B cell (primary cell): ENCODE measurements around the gene ELOA2. TPM values are rescaled to one million over a fixed set of nuclear protein-coding genes. Genes with fewer than 3 reads are reported as not detected.
A peak's percentile ranks its signal among the peaks of the same experiment; 100 is the strongest.

Experiments
- ATAC-seq: fragments of 200-7000 bp; cut with Tn5 transposase; one replicate; pipeline ENCODE4 v1.10.0; 2021; ENCODE audit warnings: low read depth, mild to moderate bottlenecking, moderate number of reproducible peaks, moderate library complexity
- CTCF ChIA-PET: fragments of 350-600 bp; sonication (Branson Sonifier 250); formaldehyde crosslinking; loops from one replicate; lab custom pipeline; 2021; ENCODE audit warnings: antibody characterized with exemption, inconsistent platforms; lab: Charles Lee
- POLR2A ChIA-PET: fragments of 350-600 bp; sonication (Branson Sonifier 250); formaldehyde crosslinking; loops from one replicate; lab custom pipeline; 2021; ENCODE audit warnings: antibody characterized with exemption; lab: Charles Lee
- DNase-seq: peaks from one replicate; pipeline ENCODE4 v3.0.0; 2013
- H2AFZ ChIP-seq: 2 replicates; pipeline ENCODE4 v1.6.1; 2012; ENCODE audit warnings: mild to moderate bottlenecking, low read depth, low read length; ENCODE audit not compliant: insufficient read depth, poor library complexity, severe bottlenecking
- H3K27ac ChIP-seq, 2 donors: 1 replicate in 1 of 2; 2 replicates in 1 of 2; pipeline ENCODE4 v1.5.1; 2012 to 2013; ENCODE audit warnings: low read length in 2 of 2, mild to moderate bottlenecking in 2 of 2, moderate library complexity in 1 of 2
- H3K27me3 ChIP-seq, 4 experiments: fragments of 200-600 bp in 1 of 4; sonication (generic) in 1 of 4; replicated peaks in 1 of 4; 1 replicate in 2 of 4; 2 replicates in 2 of 4; pipeline versions ENCODE4 v1.6.1 to v1.7.0; 2013 to 2016; ENCODE audit warnings: low read length in 3 of 4, mild to moderate bottlenecking in 2 of 4, mixed read lengths in 1 of 4, moderate library complexity in 1 of 4; ENCODE audit not compliant: insufficient read depth in 4 of 4, control insufficient read depth in 3 of 4; ENCODE audit errors: control extremely low read depth in 1 of 4
- H3K36me3 ChIP-seq, 2 experiments: replicated peaks in 1 of 2; 1 replicate in 1 of 2; 2 replicates in 1 of 2; pipeline versions ENCODE4 v1.6.1 to v1.7.1; 2013; ENCODE audit warnings: low read length in 1 of 2; ENCODE audit not compliant: insufficient read depth in 2 of 2, control insufficient read depth in 1 of 2; ENCODE audit errors: control extremely low read depth in 1 of 2, extremely low read depth in 1 of 2
- H3K4me1 ChIP-seq, 2 donors: fragments of 200-600 bp in 1 of 2; sonication (generic) in 1 of 2; 1 replicate in 1 of 2; 2 replicates in 1 of 2; pipeline versions ENCODE4 v1.5.1 to v1.6.1; 2013 to 2017; ENCODE audit warnings: low read length in 2 of 2; ENCODE audit not compliant: control insufficient read depth in 2 of 2, insufficient read depth in 2 of 2
- H3K4me2 ChIP-seq: replicated peaks from 2 replicates; pipeline ENCODE3; 2012; ENCODE audit warnings: mild to moderate bottlenecking, low read depth, low read length; ENCODE audit not compliant: poor library complexity, severe bottlenecking
- H3K4me3 ChIP-seq, 5 experiments: fragments of 200-600 bp in 1 of 5; sonication (generic) in 1 of 5; 1 replicate in 3 of 5; 2 replicates in 2 of 5; pipeline versions ENCODE4 v1.5.1 to v1.7.0; 2011 to 2016; ENCODE audit warnings: low read length in 4 of 5, mild to moderate bottlenecking in 4 of 5, low read depth in 2 of 5, control low read depth in 1 of 5, moderate library complexity in 1 of 5; ENCODE audit not compliant: insufficient read depth in 1 of 5; ENCODE audit errors: control extremely low read depth in 1 of 5, extremely low read depth in 1 of 5
- H3K79me2 ChIP-seq: fragments of 200-600 bp; sonication (generic); one replicate; pipeline ENCODE4 v1.6.0; 2016; ENCODE audit warnings: low read length; ENCODE audit not compliant: control insufficient read depth, insufficient read depth
- H3K9ac ChIP-seq: fragments of 200-600 bp; sonication (generic); 2 replicates; pipeline ENCODE4 v1.6.1; 2017; ENCODE audit warnings: mild to moderate bottlenecking, low read length, moderate library complexity
- H3K9me3 ChIP-seq, 3 donors: one replicate each; pipeline versions ENCODE4 v1.6.1 to v1.7.1; 2013; ENCODE audit warnings: low read length in 2 of 3; ENCODE audit not compliant: control insufficient read depth in 2 of 3, insufficient read depth in 1 of 3; ENCODE audit errors: control extremely low read depth in 1 of 3
- H4K20me1 ChIP-seq: 2 replicates; pipeline ENCODE4 v1.6.0; 2012; ENCODE audit warnings: mild to moderate bottlenecking, low read length; ENCODE audit not compliant: insufficient read depth, control insufficient read depth, poor library complexity, severe bottlenecking
- H3K27ac Mint-ChIP-seq: one replicate; pipeline ENCODE4 v1.8.0; 2021; ENCODE audit warnings: mixed read lengths
- H3K27me3 Mint-ChIP-seq: one replicate; pipeline ENCODE4 v1.8.0; 2021; ENCODE audit warnings: mixed read lengths
- H3K4me1 Mint-ChIP-seq: one replicate; pipeline ENCODE4 v1.8.0; 2021; ENCODE audit warnings: mixed read lengths
- H3K4me3 Mint-ChIP-seq: one replicate; pipeline ENCODE4 v1.8.0; 2021; ENCODE audit warnings: mixed read lengths
- H3K9me3 Mint-ChIP-seq: one replicate; pipeline ENCODE4 v1.8.0; 2022; ENCODE audit warnings: mixed read lengths; ENCODE audit not compliant: insufficient read depth
- EZH2 ChIP-seq: IDR thresholded peaks from 2 replicates; pipeline ENCODE4 v1.6.1; 2012; ENCODE audit warnings: borderline replicate concordance, low read depth, mild to moderate bottlenecking, moderate library complexity, low read length; ENCODE audit not compliant: insufficient read depth, poor library complexity, severe bottlenecking
- WGBS: methylation state at CpG from one replicate; pipeline ENCODE4 v1.1.5; 2013; ENCODE audit warnings: missing lambda C conversion rate; ENCODE audit not compliant: insufficient coverage; 5-methylcytosine and 5-hydroxymethylcytosine counted together
- intact Hi-C: fragments of 100-400 bp; cut with micrococcal nuclease; formaldehyde crosslinking; loops from one replicate; pipeline ENCODE4 v1.10.0; 2022
- polyA plus RNA-seq: library from polyadenylated mRNA; depleted of rRNA; stranded (reverse); fragments of >200 nt; gene quantifications from 2 replicates; pipeline ENCODE4 v1.2.3, GENCODE V29; 2012
- total RNA-seq, 2 donors: library from RNA; stranded (reverse); fragments of 120-200 nt in 1 of 2; gene quantifications; 1 replicate in 1 of 2; 2 replicates in 1 of 2; pipeline versions ENCODE4 v1.2.3 to v1.2.4, GENCODE V29; 2013 to 2022
- TF ChIP-seq, protein P1 (sequence below): fragments of 200-600 bp; IDR thresholded peaks from one replicate; pipeline ENCODE4 v1.8.0; 2022; ENCODE audit warnings: antibody characterized with exemption, mild to moderate bottlenecking

The ELOA2 gene
- total and polyA plus RNA-seq, 2 donors (not counting 1 experiment from before 2014, with no cell fraction given) = not detected

DNA sequence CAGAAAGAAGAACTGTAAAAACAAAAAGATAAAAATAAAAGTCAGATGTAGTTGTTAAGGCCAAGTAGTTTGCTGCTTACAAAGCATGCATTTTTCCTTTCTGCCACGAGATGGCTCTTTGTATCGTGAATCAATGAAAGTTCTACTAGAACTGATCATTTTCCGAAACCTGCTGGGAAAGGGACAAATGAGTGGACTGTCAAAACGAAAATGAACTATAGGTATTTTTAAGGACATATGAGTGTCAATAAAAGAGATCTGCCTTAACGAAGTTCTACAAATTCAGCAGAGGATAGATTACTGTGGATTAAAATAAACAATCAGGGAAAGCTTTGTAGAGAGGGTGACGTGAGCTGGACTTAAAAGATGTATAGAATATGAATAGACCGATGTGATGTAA lies 15.0 kb upstream of the ELOA2 start:
- H3K9me3 Mint-ChIP-seq = no peaks in the 10 kb centered on the region
- no peak overlapping the region for H3K27ac Mint-ChIP-seq
- WGBS = 59% methylated on average over 7 of the region's 7 CpGs
- ATAC-seq = no peak
- TF ChIP-seq EZH2 = no peak
- TF ChIP-seq, protein P1, sequence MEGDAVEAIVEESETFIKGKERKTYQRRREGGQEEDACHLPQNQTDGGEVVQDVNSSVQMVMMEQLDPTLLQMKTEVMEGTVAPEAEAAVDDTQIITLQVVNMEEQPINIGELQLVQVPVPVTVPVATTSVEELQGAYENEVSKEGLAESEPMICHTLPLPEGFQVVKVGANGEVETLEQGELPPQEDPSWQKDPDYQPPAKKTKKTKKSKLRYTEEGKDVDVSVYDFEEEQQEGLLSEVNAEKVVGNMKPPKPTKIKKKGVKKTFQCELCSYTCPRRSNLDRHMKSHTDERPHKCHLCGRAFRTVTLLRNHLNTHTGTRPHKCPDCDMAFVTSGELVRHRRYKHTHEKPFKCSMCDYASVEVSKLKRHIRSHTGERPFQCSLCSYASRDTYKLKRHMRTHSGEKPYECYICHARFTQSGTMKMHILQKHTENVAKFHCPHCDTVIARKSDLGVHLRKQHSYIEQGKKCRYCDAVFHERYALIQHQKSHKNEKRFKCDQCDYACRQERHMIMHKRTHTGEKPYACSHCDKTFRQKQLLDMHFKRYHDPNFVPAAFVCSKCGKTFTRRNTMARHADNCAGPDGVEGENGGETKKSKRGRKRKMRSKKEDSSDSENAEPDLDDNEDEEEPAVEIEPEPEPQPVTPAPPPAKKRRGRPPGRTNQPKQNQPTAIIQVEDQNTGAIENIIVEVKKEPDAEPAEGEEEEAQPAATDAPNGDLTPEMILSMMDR = peak; percentile 71
- DNase-seq = peak; percentile 32
- no peaks in the 10 kb centered on the region for H3K36me3 ChIP-seq
- no peaks in the 10 kb centered on the region for H3K4me1 ChIP-seq
- ChIA-PET POLR2A (no interaction called here), CTCF (interaction anchor here (1.3 to 2.2 kb wide), 2 partner anchors 154 to 698 kb away, joined by 7 to 26 read pairs; no protein-coding TSS in a partner anchor)
- H3K27me3 Mint-ChIP-seq = peaks cover 3% of the 10 kb centered on the region
- no peaks in the 10 kb centered on the region for H3K4me1 Mint-ChIP-seq
- no peak overlapping the region for H3K9ac ChIP-seq
- intact Hi-C loops = no loop called here
- H3K4me3 ChIP-seq = no peak overlapping the region
- no peak overlapping the region for H2AFZ ChIP-seq
- H3K27ac ChIP-seq = no peak overlapping the region
- no peaks in the 10 kb centered on the region for H3K79me2 ChIP-seq
- H3K4me2 ChIP-seq = no peak overlapping the region
- H4K20me1 ChIP-seq = no peaks in the 10 kb centered on the region
- H3K27me3 ChIP-seq = no peaks in the 10 kb centered on the region
- H3K9me3 ChIP-seq = no peaks in the 10 kb centered on the region
- no peak overlapping the region for H3K4me3 Mint-ChIP-seq

- Histone ChIP-seq H2AFZ (no peak overlapping the region), H3K4me1 (no peaks in the 10 kb centered on the region), H3K36me3 (no peaks in the 10 kb centered on the region), H3K9ac (no peak overlapping the region), H3K9me3 (no peaks in the 10 kb centered on the region), H3K27ac (no peak overlapping the region), H3K4me3 (no peak overlapping the region), H3K27me3 (no peaks in the 10 kb centered on the region), H4K20me1 (no peaks in the 10 kb centered on the region), H3K4me2 (no peak overlapping the region), H3K79me2 (no peaks in the 10 kb centered on the region)
- DNase-seq (no peak), ATAC-seq (no peak)
- POLR2A ChIA-PET = no interaction called here
- H3K9me3 Mint-ChIP-seq = no peaks in the 10 kb centered on the region
- peaks cover 3% of the 10 kb centered on the region for H3K4me1 Mint-ChIP-seq
- peaks cover 10% of the 10 kb centered on the region for H3K27me3 Mint-ChIP-seq
- CTCF ChIA-PET = no interaction called here
- TF ChIP-seq, protein P1 = no peak
- no peak for TF ChIP-seq EZH2
- H3K27ac Mint-ChIP-seq = no peak overlapping the region
- no peak overlapping the region for H3K4me3 Mint-ChIP-seq
- intact Hi-C loops = no loop called here
- no CpG with 5 or more reads among the region's 6 CpGs for WGBS
Measured at GRCh38 chr18:47040982-47041381, 5.6 kb upstream of the ELOA2 start.
